ENCODE measurements around the gene SERPINB1.

DNA sequence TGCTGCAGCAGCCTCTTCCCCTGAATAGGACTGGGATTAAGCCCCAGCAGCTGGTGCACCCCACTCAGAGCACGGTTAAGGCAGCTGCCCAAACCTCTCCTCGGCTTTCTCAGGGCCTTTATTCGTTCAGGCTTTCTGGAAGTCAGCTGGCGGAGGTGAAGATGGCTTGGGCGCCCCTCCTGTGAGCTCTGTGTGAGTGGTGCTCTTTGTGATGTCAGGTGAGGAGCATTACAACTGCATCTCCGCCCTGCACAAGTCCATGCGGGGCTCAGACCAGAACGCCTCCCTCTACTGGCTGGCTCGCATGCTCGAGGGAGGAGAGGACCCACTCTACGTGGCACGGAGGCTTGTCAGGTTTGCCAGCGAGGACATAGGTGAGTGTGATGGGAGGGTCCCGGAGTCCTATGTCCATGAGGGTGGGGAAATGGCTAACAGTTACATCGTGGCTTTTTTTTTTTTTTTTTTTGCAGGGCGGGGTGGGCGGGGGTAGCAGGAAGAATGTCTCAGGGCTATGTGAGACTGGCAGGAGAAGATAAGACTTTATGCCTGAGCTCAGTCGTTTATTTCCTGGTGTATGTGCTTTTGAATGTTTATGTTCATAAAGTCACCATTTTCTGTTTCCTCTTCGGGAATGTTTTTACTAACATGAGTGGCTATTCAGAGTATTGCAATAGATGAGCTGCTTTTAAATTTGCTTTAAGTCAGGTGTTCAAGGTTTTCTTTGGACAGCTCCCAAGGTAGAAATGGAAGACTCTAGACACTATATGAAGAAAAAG is 58.3 kb downstream of the SERPINB1 start:
- TF ChIP-seq CTCF (IDR thresholded peaks at IDR 0.05) (no peak), POLR2AphosphoS5 (IDR thresholded peaks at IDR 0.05) (no peak), POLR2A (IDR thresholded peaks at IDR 0.05) (no peak)

Measured in gastroesophageal sphincter (tissue), 3 donors.